Measurements from ENCODE around the gene UBE2QL1.

UBE2QL1 gene

DNA sequence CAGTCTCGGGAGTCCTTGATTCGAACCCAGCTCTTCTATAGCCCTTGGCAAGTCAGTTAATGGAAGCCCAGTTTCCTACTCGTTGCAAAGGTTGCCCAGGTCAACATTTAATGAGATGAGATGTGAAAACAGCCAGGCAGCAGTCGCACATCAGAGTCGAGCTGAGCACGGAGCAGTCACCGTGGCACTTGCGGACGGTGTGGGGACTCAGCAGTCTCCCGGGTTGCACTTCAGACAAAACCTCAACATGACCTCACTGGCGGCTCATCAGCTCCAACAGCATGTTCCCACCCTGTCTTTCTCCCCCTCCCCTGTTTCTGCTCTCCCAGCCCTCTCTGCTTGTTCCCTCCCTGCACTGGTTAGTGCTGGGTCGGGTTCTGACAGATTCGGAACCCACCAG, 35.8 kb downstream of the UBE2QL1 start:
- no peak for DNase-seq (ENCODE audit: low read depth)
- H3K4me3 ChIP-seq (ENCODE audit: low read length), result no peak overlapping the region
- TF ChIP-seq, protein P1, sequence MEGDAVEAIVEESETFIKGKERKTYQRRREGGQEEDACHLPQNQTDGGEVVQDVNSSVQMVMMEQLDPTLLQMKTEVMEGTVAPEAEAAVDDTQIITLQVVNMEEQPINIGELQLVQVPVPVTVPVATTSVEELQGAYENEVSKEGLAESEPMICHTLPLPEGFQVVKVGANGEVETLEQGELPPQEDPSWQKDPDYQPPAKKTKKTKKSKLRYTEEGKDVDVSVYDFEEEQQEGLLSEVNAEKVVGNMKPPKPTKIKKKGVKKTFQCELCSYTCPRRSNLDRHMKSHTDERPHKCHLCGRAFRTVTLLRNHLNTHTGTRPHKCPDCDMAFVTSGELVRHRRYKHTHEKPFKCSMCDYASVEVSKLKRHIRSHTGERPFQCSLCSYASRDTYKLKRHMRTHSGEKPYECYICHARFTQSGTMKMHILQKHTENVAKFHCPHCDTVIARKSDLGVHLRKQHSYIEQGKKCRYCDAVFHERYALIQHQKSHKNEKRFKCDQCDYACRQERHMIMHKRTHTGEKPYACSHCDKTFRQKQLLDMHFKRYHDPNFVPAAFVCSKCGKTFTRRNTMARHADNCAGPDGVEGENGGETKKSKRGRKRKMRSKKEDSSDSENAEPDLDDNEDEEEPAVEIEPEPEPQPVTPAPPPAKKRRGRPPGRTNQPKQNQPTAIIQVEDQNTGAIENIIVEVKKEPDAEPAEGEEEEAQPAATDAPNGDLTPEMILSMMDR (conservative IDR thresholded peaks at IDR 0.05; ENCODE audit: low read length), result no peak

DNA sequence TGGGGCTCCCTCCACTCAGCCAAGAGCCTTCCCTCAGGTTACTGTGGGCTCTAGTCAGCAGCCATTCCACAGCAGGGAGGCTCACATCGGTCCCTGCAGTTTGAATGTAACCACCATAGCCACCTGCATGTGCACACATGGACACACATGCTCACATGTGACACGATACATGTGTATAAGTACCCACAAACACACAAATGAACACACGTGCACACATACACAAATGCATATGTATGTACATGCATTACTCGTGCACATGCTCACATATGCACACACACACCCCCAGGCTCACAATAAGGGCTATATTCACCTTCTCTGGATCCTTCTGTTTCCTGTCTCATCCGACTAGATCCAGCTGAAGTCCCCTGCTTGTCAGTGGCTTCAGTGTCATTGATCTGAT, 36.2 kb downstream of the UBE2QL1 start:
- DNase-seq (ENCODE audit: low read depth), result no peak
- H3K4me3 ChIP-seq (ENCODE audit: low read length), result no peak overlapping the region
- TF ChIP-seq, protein P1 (conservative IDR thresholded peaks at IDR 0.05; ENCODE audit: low read length), result no peak

DNA sequence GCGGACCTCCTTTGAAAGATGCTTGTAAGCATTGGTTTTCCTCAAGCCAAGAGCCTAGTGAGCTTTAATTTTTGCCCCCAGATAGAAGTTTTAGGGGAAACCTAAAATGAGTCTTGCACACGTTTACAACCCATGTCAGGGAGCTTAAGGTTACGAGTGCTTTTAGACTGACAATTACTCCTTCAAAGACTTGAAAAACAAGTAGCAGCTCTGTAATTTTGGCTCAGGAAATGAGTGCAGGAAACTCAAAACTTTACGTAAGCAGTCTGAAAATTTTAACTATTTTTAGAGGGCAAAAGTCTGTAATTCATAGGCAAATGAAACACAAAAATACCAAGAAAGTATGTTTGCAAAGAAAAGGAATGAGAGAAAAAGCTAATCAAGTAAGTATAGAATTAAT, 36.8 kb downstream of the UBE2QL1 start:
- H3K4me3 ChIP-seq (ENCODE audit: low read length), result no peak overlapping the region
- TF ChIP-seq, protein P1 (conservative IDR thresholded peaks at IDR 0.05; ENCODE audit: low read length), result no peak
- DNase-seq (ENCODE audit: low read depth), result no peak

DNA sequence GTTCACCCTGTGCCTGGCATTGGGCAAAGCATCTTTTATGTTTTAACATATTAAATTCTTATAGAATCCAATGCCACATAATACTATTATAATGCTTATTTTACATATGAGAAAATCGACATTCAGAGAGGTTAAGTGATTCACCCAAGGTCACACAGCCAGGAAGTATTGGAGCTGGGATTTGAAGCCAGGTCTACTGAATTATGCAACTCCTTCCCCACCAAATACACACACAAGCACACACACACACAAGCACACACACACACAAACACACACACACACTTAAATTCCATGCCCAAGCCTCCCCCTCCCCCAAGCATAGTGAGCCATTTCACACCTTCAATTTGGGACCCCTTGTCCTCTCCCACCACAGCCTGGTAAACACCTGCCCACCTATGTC, 37.4 kb downstream of the UBE2QL1 start:
- H3K4me3 ChIP-seq (ENCODE audit: low read length), result no peak overlapping the region
- TF ChIP-seq, protein P1 (conservative IDR thresholded peaks at IDR 0.05; ENCODE audit: low read length), result no peak
- DNase-seq (ENCODE audit: low read depth), result no peak

DNA sequence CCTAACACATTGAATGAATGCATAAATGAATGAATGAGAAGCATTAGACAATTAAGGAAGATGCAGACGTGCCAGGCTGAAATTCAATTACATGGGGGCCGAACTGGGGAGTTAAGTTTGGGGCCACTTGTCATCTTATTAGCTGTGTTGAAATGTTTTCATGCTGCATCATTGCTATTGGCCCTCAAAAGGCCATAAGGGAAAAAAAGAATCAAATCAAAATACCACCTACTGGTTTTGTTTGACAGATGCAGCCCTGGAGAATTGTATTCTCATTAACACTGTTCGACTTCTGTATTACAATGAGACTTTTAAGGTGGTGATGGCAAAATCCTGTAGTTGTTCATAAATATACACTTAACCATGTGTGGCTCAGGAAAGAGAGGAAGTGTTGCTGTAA, 38.4 kb downstream of the UBE2QL1 start:
- TF ChIP-seq, protein P1 (conservative IDR thresholded peaks at IDR 0.05; ENCODE audit: low read length), result no peak
- DNase-seq (ENCODE audit: low read depth), result no peak
- H3K4me3 ChIP-seq (ENCODE audit: low read length), result no peak overlapping the region

DNA sequence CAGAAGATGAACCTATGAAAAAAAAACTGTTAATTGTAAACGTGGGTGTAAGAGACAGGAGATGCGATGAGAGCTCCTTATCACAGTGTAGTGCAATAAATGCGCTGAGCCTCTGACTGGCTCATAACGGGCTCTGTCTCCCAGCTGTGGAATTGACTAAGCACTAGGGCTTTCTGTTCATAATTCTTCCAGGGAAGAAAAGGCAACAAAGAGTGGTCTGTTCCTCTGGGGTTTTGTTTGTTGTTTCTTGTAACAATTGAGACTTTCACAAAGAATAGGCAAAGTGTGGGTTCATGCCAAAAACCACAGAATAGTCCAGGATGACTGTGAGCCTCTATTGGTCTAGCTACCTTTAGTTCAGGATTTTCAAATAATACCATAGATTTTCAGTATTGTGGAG, 39.4 kb downstream of the UBE2QL1 start:
- H3K4me3 ChIP-seq (ENCODE audit: low read length), result no peak overlapping the region
- TF ChIP-seq, protein P1 (conservative IDR thresholded peaks at IDR 0.05; ENCODE audit: low read length), result no peak
- no peak for DNase-seq (ENCODE audit: low read depth)

DNA sequence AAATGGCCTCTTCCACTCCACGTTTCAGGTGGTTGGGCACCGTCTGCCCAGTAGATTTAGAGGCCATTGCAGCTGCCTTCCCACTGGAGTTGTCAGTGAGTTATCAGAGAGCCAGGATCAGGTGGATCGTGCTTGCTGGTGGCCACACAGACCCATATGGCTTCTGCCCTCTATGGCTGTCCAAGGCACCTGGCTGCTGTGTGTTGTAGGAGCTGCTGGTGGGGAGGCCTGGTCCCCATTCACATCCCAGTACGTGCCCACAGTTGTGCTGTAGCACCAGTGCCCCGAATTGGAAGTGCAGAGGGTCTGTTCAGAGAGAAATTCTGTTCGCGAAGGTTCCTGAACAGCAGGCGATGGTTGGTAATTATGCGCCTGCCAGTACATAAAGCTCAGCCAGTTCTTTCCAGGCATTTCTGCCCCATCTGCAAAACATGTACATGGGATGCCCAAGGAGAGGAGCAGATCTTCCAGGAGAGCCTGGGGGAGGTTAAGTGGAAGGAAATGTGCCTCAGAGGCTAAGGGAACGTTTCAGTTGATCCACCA, 41.1 kb downstream of the UBE2QL1 start:
- TF ChIP-seq, protein P1 (conservative IDR thresholded peaks at IDR 0.05; ENCODE audit: low read length), result no peak
- no peak for DNase-seq (ENCODE audit: low read depth)
- H3K4me3 ChIP-seq (ENCODE audit: low read length), result no peak overlapping the region

Measured in AG10803 (cell line).